Measurements from ENCODE around the gene ACIN1.

Gene ACIN1

GRCh38 chr14:23042162-23042965 is 52.6 kb downstream of the ACIN1 start, which contains the start of gene PSMB11:
PSMB11 (plus strand) TSS chr14:23042212; CDS start chr14:23042226, 14 bp downstream.
- no peak for DNase-seq (ENCODE audit: low read depth)
- no peak within 1 kb of the TSS for H3K4me3 ChIP-seq (ENCODE audit: low read depth, low read length)
- no peak for TF ChIP-seq CTCF (IDR thresholded peaks at IDR 0.05; ENCODE audit: low read depth, low read length, missing control alignments)

- no peak for TF ChIP-seq CTCF (IDR thresholded peaks at IDR 0.05; ENCODE audit: low read depth, low read length, missing control alignments)
- no peak for DNase-seq (ENCODE audit: low read depth)
- H3K4me3 ChIP-seq (ENCODE audit: low read depth, low read length) = no peak overlapping the region
These were observed 53.2 kb downstream of the ACIN1 start for GRCh38 chr14:23041729-23042128.

DNA sequence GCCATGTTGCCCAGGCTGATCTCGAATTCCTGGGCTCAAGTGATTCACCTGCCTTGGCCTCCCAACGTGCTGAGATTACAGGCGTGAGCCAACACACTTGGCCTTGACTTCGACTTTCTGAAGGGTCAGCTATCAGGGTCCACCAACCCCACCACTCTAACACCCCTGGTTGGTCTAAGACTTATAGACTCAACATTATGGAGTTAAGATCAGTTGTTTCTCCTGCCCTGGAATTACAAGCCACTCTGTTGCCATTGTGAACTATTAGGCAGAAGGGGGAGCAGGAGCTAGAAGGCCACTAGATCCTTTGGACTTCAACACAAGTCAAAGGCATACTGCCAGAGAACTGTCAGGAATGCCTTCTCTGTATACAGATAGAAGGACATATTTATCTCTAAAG is 54.8 kb downstream of the ACIN1 start:
- DNase-seq (ENCODE audit: low read depth) = no peak
- no peak overlapping the region for H3K4me3 ChIP-seq (ENCODE audit: low read depth, low read length)
- no peak for TF ChIP-seq CTCF (IDR thresholded peaks at IDR 0.05; ENCODE audit: low read depth, low read length, missing control alignments)

DNA sequence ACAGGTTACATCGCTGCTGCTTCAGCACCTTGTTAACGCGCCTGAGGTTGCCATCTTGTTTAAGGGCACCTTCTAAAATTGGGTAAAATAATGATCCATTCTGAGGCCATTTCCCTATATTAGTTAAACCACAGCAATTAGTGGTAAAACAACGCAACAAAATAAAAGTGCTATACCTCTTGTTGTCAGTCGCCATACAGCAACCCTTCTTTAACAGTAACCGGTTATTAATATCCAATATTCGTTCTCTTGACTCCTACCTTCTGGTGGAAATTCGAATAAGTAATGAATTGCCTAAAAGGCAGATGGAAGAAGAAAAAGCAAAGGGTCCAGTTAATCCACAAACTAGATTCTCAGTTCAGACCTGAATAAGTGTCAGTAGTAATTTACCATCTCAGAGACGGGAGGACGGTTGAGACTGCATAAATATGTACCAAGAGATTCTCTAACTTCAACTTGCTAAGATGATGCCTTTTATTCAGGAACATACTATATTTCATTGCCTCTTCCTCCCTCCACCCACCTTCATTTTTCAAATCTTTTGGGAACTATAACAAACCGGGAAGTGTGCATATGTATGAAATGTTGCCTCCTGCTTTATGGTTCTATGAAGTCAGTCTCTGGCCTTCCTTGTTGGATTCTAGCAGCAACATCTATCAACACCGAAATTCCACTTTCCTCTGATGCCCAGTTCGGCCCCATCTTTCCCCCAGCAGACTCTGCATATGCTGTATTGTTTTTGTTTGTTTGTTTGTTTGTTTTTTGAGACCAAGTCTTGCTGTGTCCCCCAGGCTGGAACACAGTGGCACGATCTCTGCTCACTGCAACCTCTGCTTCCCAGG is 59.4 kb downstream of the ACIN1 start:
- H3K4me3 ChIP-seq (ENCODE audit: low read depth, low read length) = peak overlapping the region; percentile 77
- no peak for DNase-seq (ENCODE audit: low read depth)
- no peak for TF ChIP-seq CTCF (IDR thresholded peaks at IDR 0.05; ENCODE audit: low read depth, low read length, missing control alignments)

DNA sequence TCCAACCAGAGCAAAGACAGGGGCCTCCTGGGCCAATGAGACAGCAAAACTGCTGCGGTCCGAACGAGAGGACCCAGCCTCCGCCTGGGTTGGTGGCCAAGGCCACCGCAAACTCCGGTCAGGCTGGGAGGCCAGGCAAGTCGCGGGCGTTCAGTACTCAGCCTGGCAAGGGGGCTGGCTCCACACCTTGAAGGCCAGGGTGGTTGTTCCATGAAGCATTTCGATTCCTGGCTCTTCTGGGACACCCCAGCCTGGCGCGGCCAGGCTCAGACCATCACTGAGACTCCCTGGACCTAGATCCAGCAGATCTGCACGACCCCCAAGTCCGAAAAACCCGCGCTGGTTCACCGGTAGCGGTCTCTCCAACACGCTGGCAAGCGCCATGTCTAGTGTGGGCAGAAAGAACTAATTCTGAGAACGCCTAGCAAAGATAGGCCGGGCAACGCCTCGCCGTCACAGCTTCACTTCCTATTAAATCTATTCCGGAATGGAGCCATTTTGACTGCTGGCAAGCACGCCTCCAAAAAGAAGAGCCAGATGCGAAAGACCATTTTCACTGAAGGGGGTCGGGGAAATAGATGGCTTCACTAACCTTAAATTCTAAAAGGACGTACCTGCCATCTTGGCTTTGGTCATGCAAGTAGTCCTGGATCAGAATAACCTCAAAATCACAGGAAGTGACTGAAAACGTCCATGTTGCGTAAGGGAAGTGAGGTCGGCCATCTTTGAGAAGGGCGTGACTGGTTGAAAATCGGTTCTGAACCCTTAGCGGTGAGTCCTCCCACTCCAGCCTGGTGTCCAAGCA is 60.2 kb downstream of the ACIN1 start, which contains the start of gene PSMB5:
TSS of gene PSMB5 (minus strand) at position 403 of the 805 bp plus-strand sequence. CDS start at position 384, 19 bp downstream.
- no peak for TF ChIP-seq CTCF (IDR thresholded peaks at IDR 0.05; ENCODE audit: low read depth, low read length, missing control alignments)
- H3K4me3 ChIP-seq (ENCODE audit: low read depth, low read length) = peak within 1 kb of the TSS; percentile 77
- peak; percentile 96 for DNase-seq (ENCODE audit: low read depth)

DNA sequence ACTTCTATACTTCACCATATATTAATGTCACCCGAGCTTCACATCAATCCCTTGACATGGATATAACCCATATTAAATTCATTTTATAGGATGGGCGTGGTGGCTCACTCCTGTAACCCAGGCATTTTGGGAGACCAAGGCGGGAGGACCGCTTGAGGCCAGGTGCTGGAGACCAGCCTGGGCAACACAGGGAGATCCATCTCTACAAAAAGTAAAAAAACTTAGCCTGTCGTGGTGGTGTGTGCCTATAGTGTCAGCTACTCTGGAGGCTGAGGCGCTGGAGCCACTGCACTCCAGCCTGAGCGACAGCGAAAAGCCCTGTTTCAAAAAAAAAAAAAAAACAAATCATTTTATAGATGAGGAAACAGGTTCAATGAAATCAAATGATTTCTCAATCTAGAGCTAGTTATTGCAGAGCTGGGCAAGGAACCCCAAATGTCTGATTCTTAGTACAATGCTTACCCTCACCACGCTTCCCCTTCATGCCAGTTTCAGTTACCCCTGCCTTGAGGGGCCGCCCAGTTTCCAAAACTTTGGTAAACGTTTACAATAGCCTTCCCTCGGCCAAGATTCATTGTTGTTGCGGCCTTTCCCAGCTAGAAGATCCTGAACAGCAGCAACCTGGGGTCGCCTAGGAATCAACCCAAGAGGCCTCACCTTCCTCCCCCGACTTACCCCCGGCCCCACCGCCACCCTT is 61.0 kb downstream of the ACIN1 start:
- no peak for DNase-seq (ENCODE audit: low read depth)
- peak overlapping the region; percentile 77 for H3K4me3 ChIP-seq (ENCODE audit: low read depth, low read length)
- TF ChIP-seq CTCF (IDR thresholded peaks at IDR 0.05; ENCODE audit: low read depth, low read length, missing control alignments) = no peak

All from GM12864 (cell line).